MM.1S (cell line): ENCODE data around the gene SMCO3.

Source experiments
- EZH2 ChIP-seq: fragments of 300-600 bp; sonication (generic); optimal IDR thresholded peaks from 2 replicates; pipeline ENCODE3; 2017; ENCODE audit warnings: low read depth, mild to moderate bottlenecking, antibody characterized with exemption, low read length, mixed read lengths
- EZH2phosphoT487 ChIP-seq: fragments of 300-600 bp; sonication (generic); IDR thresholded peaks from 2 replicates; pipeline ENCODE4 v1.6.1; 2018; ENCODE audit warnings: antibody characterized with exemption, low read length
- TF ChIP-seq, protein P1 (sequence below): fragments of 300-600 bp; sonication (generic); IDR thresholded peaks from 2 replicates; pipeline ENCODE4 v1.5.1; 2016; ENCODE audit warnings: antibody characterized with exemption, low read length, mixed read lengths

DNA sequence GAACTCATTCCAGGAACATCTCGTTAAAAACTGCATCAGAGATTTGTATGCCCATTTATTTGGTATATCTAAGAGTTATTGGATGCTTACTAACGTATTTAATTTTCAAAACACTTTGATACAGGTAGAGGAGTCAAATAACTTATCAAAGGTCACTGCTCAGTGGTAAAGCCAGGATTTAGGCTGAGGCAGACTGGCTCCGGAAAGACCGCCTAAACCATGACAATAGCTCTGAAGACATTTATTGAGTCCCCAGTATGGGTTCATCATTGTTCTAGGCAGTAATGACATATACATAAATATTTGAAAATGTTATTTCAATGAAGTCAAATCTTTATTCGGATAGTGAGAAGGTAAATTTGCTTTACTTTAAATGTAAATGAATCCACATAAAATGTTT, 41.0 kb downstream of the SMCO3 start:
- TF ChIP-seq, protein P1, sequence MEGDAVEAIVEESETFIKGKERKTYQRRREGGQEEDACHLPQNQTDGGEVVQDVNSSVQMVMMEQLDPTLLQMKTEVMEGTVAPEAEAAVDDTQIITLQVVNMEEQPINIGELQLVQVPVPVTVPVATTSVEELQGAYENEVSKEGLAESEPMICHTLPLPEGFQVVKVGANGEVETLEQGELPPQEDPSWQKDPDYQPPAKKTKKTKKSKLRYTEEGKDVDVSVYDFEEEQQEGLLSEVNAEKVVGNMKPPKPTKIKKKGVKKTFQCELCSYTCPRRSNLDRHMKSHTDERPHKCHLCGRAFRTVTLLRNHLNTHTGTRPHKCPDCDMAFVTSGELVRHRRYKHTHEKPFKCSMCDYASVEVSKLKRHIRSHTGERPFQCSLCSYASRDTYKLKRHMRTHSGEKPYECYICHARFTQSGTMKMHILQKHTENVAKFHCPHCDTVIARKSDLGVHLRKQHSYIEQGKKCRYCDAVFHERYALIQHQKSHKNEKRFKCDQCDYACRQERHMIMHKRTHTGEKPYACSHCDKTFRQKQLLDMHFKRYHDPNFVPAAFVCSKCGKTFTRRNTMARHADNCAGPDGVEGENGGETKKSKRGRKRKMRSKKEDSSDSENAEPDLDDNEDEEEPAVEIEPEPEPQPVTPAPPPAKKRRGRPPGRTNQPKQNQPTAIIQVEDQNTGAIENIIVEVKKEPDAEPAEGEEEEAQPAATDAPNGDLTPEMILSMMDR: no peak
- no peak for TF ChIP-seq EZH2
- TF ChIP-seq EZH2phosphoT487: no peak
